Brain microvascular endothelial cell (primary cell): ENCODE results near the gene R3HCC1L.

Experiments used
- DNase-seq: peaks from one replicate; pipeline ENCODE4 v3.0.0-alpha.2; 2020
- H3K27ac ChIP-seq: fragments of 250-450 bp; sonication (Bioruptor Pico); 2 replicates; pipeline ENCODE4 v1.5.1; 2020; ENCODE audit warnings: mild to moderate bottlenecking, moderate library complexity
- H3K27me3 ChIP-seq: fragments of 250-450 bp; sonication (Bioruptor Pico); replicated peaks from 2 replicates; pipeline ENCODE4 v1.5.1; 2020; ENCODE audit warnings: mild to moderate bottlenecking
- H3K36me3 ChIP-seq: fragments of 250-450 bp; sonication (Bioruptor Pico); replicated peaks from 2 replicates; pipeline ENCODE4 v1.5.1; 2020; ENCODE audit warnings: mild to moderate bottlenecking
- H3K4me3 ChIP-seq: 2 replicates; pipeline ENCODE4 v1.5.1; 2011; ENCODE audit warnings: low read depth, mild to moderate bottlenecking, control low read depth, low read length, moderate library complexity
- CTCF ChIP-seq: IDR thresholded peaks from 2 replicates; pipeline ENCODE4 v1.5.1; 2011; ENCODE audit warnings: low read depth, mild to moderate bottlenecking, moderate library complexity, low read length, control low read depth, inconsistent platforms; ENCODE audit errors: missing control alignments
- in situ Hi-C: cut with HindIII; loops from 2 replicates; pipeline ENCODE4 v1.10.0; 2017; ENCODE audit warnings: low sequenced_read_pairs, low pct_ligation_motif_present

R3HCC1L gene

GRCh38 chr10:98163941-98164340 lies 29.5 kb downstream of the R3HCC1L start:
- TF ChIP-seq CTCF = no peak
- no peak overlapping the region for H3K4me3 ChIP-seq
- H3K27me3 ChIP-seq = no peaks in the 10 kb centered on the region
- in situ Hi-C loops = no loop called here
- H3K27ac ChIP-seq = no peak overlapping the region
- DNase-seq = no peak
- peaks cover 4% of the 10 kb centered on the region for H3K36me3 ChIP-seq

- Histone ChIP-seq H3K27ac (no peak overlapping the region), H3K4me3 (no peak overlapping the region), H3K27me3 (no peaks in the 10 kb centered on the region), H3K36me3 (peaks cover 4% of the 10 kb centered on the region)
- DNase-seq = no peak
- in situ Hi-C loops = no loop called here
- TF ChIP-seq CTCF = no peak
Measured at GRCh38 chr10:98167191-98167590, 32.7 kb downstream of the R3HCC1L start.

GRCh38 chr10:98168147-98168546 lies 33.7 kb downstream of the R3HCC1L start:
- no peak for TF ChIP-seq CTCF
- H3K27ac ChIP-seq = no peak overlapping the region
- H3K27me3 ChIP-seq = no peaks in the 10 kb centered on the region
- H3K36me3 ChIP-seq = peaks cover 4% of the 10 kb centered on the region
- DNase-seq = no peak
- in situ Hi-C loops = no loop called here
- no peak overlapping the region for H3K4me3 ChIP-seq

- Histone ChIP-seq H3K27ac (no peak overlapping the region), H3K4me3 (no peak overlapping the region), H3K36me3 (peaks cover 4% of the 10 kb centered on the region), H3K27me3 (no peaks in the 10 kb centered on the region)
- TF ChIP-seq CTCF = no peak
- in situ Hi-C loops = no loop called here
- no peak for DNase-seq
Measured at GRCh38 chr10:98168766-98169165, 34.3 kb downstream of the R3HCC1L start.

- no peak overlapping the region for H3K4me3 ChIP-seq
- no peak for DNase-seq
- TF ChIP-seq CTCF = no peak
- peaks cover 4% of the 10 kb centered on the region for H3K36me3 ChIP-seq
- H3K27me3 ChIP-seq = no peaks in the 10 kb centered on the region
- H3K27ac ChIP-seq = no peak overlapping the region
- in situ Hi-C loops = no loop called here
Measured at GRCh38 chr10:98169379-98169778, 34.9 kb downstream of the R3HCC1L start.

GRCh38 chr10:98170249-98171117 lies 36.0 kb downstream of the R3HCC1L start:
- TF ChIP-seq CTCF = peak; percentile 80
- in situ Hi-C loops = no loop called here
- no peaks in the 10 kb centered on the region for H3K36me3 ChIP-seq
- no peaks in the 10 kb centered on the region for H3K27me3 ChIP-seq
- DNase-seq = peak; percentile 38
- H3K4me3 ChIP-seq = no peak overlapping the region
- no peak overlapping the region for H3K27ac ChIP-seq
